ENCODE data around the gene EEFSEC. TPM values are rescaled to one million over a fixed set of nuclear protein-coding genes. Genes with fewer than 3 reads are reported as not detected.
A peak's percentile ranks its signal among the peaks of the same experiment; 100 is the strongest.

The EEFSEC gene
- total and polyA plus RNA-seq, 2 of the 8 experiments (the other 6 are each of a cell fraction or from before 2014, with no cell fraction given) = 13.1 to 19.8 TPM

- Histone ChIP-seq H2BK12ac (ENCODE audit: low read depth, low read length) (peak overlapping the region; percentile 75; the same call in 1 of the 2 replicates), H3K9ac (replicated peaks in 1 of 4; ENCODE audit: extremely low read depth in 1 of 4, low read depth in 3 of 4, low read length in 3 of 4) (no peak overlapping the region), H3K4me3 (ENCODE audit: extremely low read depth in 1 of 4, insufficient read depth in 2 of 4, low read depth in 3 of 4, low read length in 4 of 4) (no peak overlapping the region), H4K5ac (ENCODE audit: insufficient read length, low read depth, low read length) (no peak overlapping the region), H3K79me1 (ENCODE audit: low read depth, low read length) (no peaks in the 10 kb centered on the region), H3K9me3 (ENCODE audit: insufficient read depth in 2 of 2, low read depth in 1 of 2, low read length in 1 of 2) (no peaks in the 10 kb centered on the region), H3K4ac (replicated peaks; ENCODE audit: insufficient read length, low read depth, low read length) (peak overlapping the region; percentile 13), H3K23me2 (ENCODE audit: low read depth, low read length) (peaks cover 8% of the 10 kb centered on the region; the same call in 1 of the 2 replicates), H3K56ac (replicated peaks; ENCODE audit: insufficient read length, low read depth, low read length) (no peak overlapping the region), H4K20me1 (replicated peaks in 1 of 2; ENCODE audit: control insufficient read depth in 1 of 2, insufficient read depth in 2 of 2, low read length in 2 of 2) (peaks cover 6 to 7% of the 10 kb centered on the region in 2 experiments), H3K4me1 (replicated peaks in 1 of 4; ENCODE audit: control insufficient read depth in 3 of 4, insufficient read depth in 4 of 4, low read length in 3 of 4) (peaks cover 0 to 30% (median 23%) of the 10 kb centered on the region in 4 experiments; a peak in 6 of 7 replicates), H3K79me2 (ENCODE audit: control insufficient read depth in 1 of 2, insufficient read depth in 2 of 2, low read length in 2 of 2) (no peaks in the 10 kb centered on the region), H3K23ac (ENCODE audit: insufficient read length) (no peak overlapping the region), H2BK15ac (ENCODE audit: low read length) (peak overlapping the region; percentile 11; the same call in 1 of the 2 replicates), H3K4me2 (ENCODE audit: insufficient read depth in 1 of 2, low read depth in 2 of 2, low read length in 2 of 2) (no peak overlapping the region), H3K14ac (ENCODE audit: insufficient read length) (no peak overlapping the region), H2AFZ (ENCODE audit: low read length) (no peak overlapping the region), H4K91ac (replicated peaks; ENCODE audit: insufficient read length, low read length) (peak overlapping the region; percentile 58), H3K27ac (ENCODE audit: low read depth, low read length) (no peak overlapping the region), H2AK5ac (ENCODE audit: low read depth, low read length) (peak overlapping the region; percentile 68; the same call in 1 of the 2 replicates), H3K27me3 (replicated peaks in 1 of 4; ENCODE audit: control insufficient read depth in 3 of 4, extremely low read depth in 1 of 4, insufficient read depth in 3 of 4, low read length in 3 of 4) (peaks cover 10 to 76% (median 64%) of the 10 kb centered on the region in 4 experiments), H3K36me3 (ENCODE audit: control insufficient read depth in 2 of 4, insufficient read depth in 4 of 4, low read length in 3 of 4) (no peaks in the 10 kb centered on the region), H2BK5ac (ENCODE audit: low read depth, low read length) (no peak overlapping the region), H4K8ac (ENCODE audit: extremely low read depth, insufficient read depth, low read length) (no peak overlapping the region), H3K18ac (ENCODE audit: extremely low read depth, low read length) (no peak overlapping the region), H2BK20ac (ENCODE audit: low read length) (peak overlapping the region; percentile 82; the same call in 1 of the 2 replicates), H2BK120ac (replicated peaks; ENCODE audit: low read depth, low read length) (no peak overlapping the region)
- FAIRE-seq (no peak), DNase-seq (ENCODE audit: low read depth in 1 of 2, low spot score in 2 of 2) (no peak)
- 76% methylated on average over 19 of the region's 19 CpGs; no CpG with 5 or more reads in 1 of the 2 experiments for WGBS, 2 experiments (ENCODE audit: extremely low coverage in 1 of 2, insufficient coverage in 1 of 2, insufficient read length in 1 of 2, insufficient replicate concordance in 2 of 2, low coverage in 1 of 2, low lambda C conversion rate in 2 of 2, missing lambda C conversion rate in 1 of 2)
- POLR2A ChIA-PET (ENCODE audit: partially characterized antibody) = no interaction called here
- CTCF ChIA-PET (ENCODE audit: partially characterized antibody) = interaction anchor here (0.9 to 11.0 kb wide), 23 partner anchors 11 to 202 kb away, joined by 3 to 144 read pairs (median 6); no protein-coding TSS in a partner anchor
- TF ChIP-seq CBX8 (IDR thresholded peaks at IDR 0.05; ENCODE audit: borderline replicate concordance, low read depth, low read length) = no peak
- no peak for TF ChIP-seq EP300 (IDR thresholded peaks at IDR 0.05; ENCODE audit: borderline replicate concordance in 1 of 2, low read depth in 2 of 2, low read length in 2 of 2)
- 0 out of 2 replicates have a peak, but pooled peaks have one; percentile 17 for TF ChIP-seq SUZ12 (IDR thresholded peaks at IDR 0.05; ENCODE audit: low read length)
Observed at GRCh38 chr3:128427872-128428822, 274.9 kb downstream of the EEFSEC start.
